Measurements from ENCODE around the gene CCDC40. TPM values are rescaled to one million over a fixed set of nuclear protein-coding genes. Genes with fewer than 3 reads are reported as not detected.

CCDC40 gene
- total and polyA plus RNA-seq, 2 of the 13 experiments (the other 11 are each of a cell fraction or from before 2014, with no cell fraction given) = 4.1 to 5.5 TPM

GRCh38 chr17:80005360-80006338 is 30.8 kb upstream of the CCDC40 start (continued):
- TF ChIP-seq KDM5A (IDR thresholded peaks at IDR 0.05; ENCODE audit: borderline replicate concordance, low read length) (no peak), MIXL1 (CRISPR knock-in tag; IDR thresholded peaks at IDR 0.05) (peak; percentile 79), ARID5B (CRISPR knock-in tag; IDR thresholded peaks at IDR 0.05) (no peak; the same call in 1 of the 2 replicates), IRF9 (CRISPR knock-in tag; IDR thresholded peaks at IDR 0.05; ENCODE audit: borderline replicate concordance) (0 out of 2 replicates have a peak, but pooled peaks have one; percentile 34), ZNF3 (CRISPR knock-in tag; IDR thresholded peaks at IDR 0.05) (no peak), CHD4 (IDR thresholded peaks at IDR 0.05; ENCODE audit: borderline replicate concordance, low read length) (peak; percentile 36; the same call in 1 of the 2 replicates), TCF7L2 (IDR thresholded peaks at IDR 0.05; ENCODE audit: low read depth, low read length) (no peak), SNAPC5 (CRISPR knock-in tag; IDR thresholded peaks at IDR 0.05; ENCODE audit: borderline replicate concordance) (no peak), CREBL2 (CRISPR knock-in tag; IDR thresholded peaks at IDR 0.05; ENCODE audit: borderline replicate concordance) (no peak), MIER3 (CRISPR knock-in tag; IDR thresholded peaks at IDR 0.05; ENCODE audit: borderline replicate concordance) (peak; percentile 33; the same call in 1 of the 2 replicates), KDM5B (CRISPR knock-in tag; IDR thresholded peaks at IDR 0.05; ENCODE audit: borderline replicate concordance) (peak; percentile 9; the same call in 1 of the 2 replicates), HNF4G (IDR thresholded peaks at IDR 0.05; ENCODE audit: borderline replicate concordance, low read depth, low read length) (no peak), HNF4G (CRISPR knock-in tag; IDR thresholded peaks at IDR 0.05; ENCODE audit: borderline replicate concordance, low read depth) (no peak), KDM6A (CRISPR knock-in tag; IDR thresholded peaks at IDR 0.05; ENCODE audit: low read depth) (no peak), ZNF275 (CRISPR knock-in tag; IDR thresholded peaks at IDR 0.05; ENCODE audit: borderline replicate concordance) (peak; percentile 44; the same call in 1 of the 2 replicates), KLF13 (CRISPR knock-in tag; IDR thresholded peaks at IDR 0.05) (no peak), RBM39 (IDR thresholded peaks at IDR 0.05; ENCODE audit: low read depth, low read length, poor library complexity, severe bottlenecking) (peak; percentile 67), ZNF639 (CRISPR knock-in tag; conservative IDR thresholded peaks at IDR 0.05) (0 out of 2 replicates have a peak, but pooled peaks have one; percentile 21)
